K562 (cell line): Measurements from ENCODE around the gene SLC26A1. TPM values are rescaled to one million over a fixed set of nuclear protein-coding genes. Genes with fewer than 3 reads are reported as not detected.

Source experiments
- BACH1 ChIP-seq: fragments of 200-800 bp; sonication (Bioruptor generic); IDR thresholded peaks from 2 replicates; pipeline ENCODE4 v1.6.1; 2016; ENCODE audit warnings: missing genetic modification characterization, missing compliant biosample characterization
- BRCA1 ChIP-seq, 2 experiments: fragments of 450-650 bp in 1 of 2; sonication (generic) in 1 of 2; formaldehyde crosslinking in 1 of 2; IDR thresholded peaks; 2 replicates each; pipeline versions ENCODE4 v1.5.0 to v1.6.1; 2017 to 2020; ENCODE audit warnings: mild to moderate bottlenecking in 1 of 2, missing genetic modification reagents in 1 of 2
- CCNT2 ChIP-seq: IDR thresholded peaks from 2 replicates; pipeline ENCODE4 v1.6.1; 2011; ENCODE audit warnings: borderline replicate concordance, low read depth, mild to moderate bottlenecking, moderate library complexity, mixed read lengths, low read length; ENCODE audit not compliant: insufficient read length; ENCODE audit errors: extremely low read depth
- FOS ChIP-seq: IDR thresholded peaks from 3 replicates; pipeline ENCODE4 v1.6.1; 2011; ENCODE audit not compliant: insufficient read length; ENCODE audit errors: extremely low read depth
- IFI16 ChIP-seq: fragments of 250-450 bp; sonication (Bioruptor Pico); IDR thresholded peaks from 2 replicates; pipeline ENCODE4 v2.1.2; 2022; ENCODE audit warnings: mild to moderate bottlenecking, inconsistent platforms
- KDM5B ChIP-seq: fragments of 200-600 bp; sonication (generic); IDR thresholded peaks from 2 replicates; pipeline ENCODE4 v1.6.1; 2012; ENCODE audit warnings: low read depth, mild to moderate bottlenecking, moderate library complexity, low read length, control low read depth, inconsistent platforms; ENCODE audit not compliant: insufficient replicate concordance
- MECOM ChIP-seq: fragments of 250-450 bp; sonication (Bioruptor Pico); IDR thresholded peaks from 2 replicates; pipeline ENCODE4 v1.8.0; 2022; ENCODE audit warnings: inconsistent platforms
- MIER1 ChIP-seq: fragments of 450-650 bp; IDR thresholded peaks from 2 replicates; pipeline ENCODE4 v1.6.1; 2016; ENCODE audit warnings: antibody characterized with exemption, mild to moderate bottlenecking, low read depth
- MTA3 ChIP-seq: fragments of 450-650 bp; formaldehyde crosslinking; IDR thresholded peaks from 2 replicates; pipeline ENCODE4 v1.6.1; 2017; ENCODE audit warnings: mild to moderate bottlenecking, borderline replicate concordance
- PBX2 ChIP-seq, 2 experiments: IDR thresholded peaks in 1 of 2; conservative IDR thresholded peaks in 1 of 2; 2 replicates each; pipeline ENCODE4 v1.6.1; 2016; ENCODE audit warnings: low read depth in 2 of 2, mild to moderate bottlenecking in 1 of 2, missing compliant biosample characterization in 1 of 2, missing genetic modification characterization in 1 of 2, moderate library complexity in 1 of 2
- POLR2H ChIP-seq: IDR thresholded peaks from 2 replicates; pipeline ENCODE4 v1.6.1; 2016; ENCODE audit warnings: missing genetic modification characterization, low read depth, mild to moderate bottlenecking, control low read depth, missing compliant biosample characterization, moderate library complexity
- POU5F1 ChIP-seq: fragments of 150-350 bp; IDR thresholded peaks from 2 replicates; pipeline ENCODE4 v1.6.1; 2014; ENCODE audit warnings: borderline replicate concordance, low read length, low read depth, mild to moderate bottlenecking; ENCODE audit not compliant: partially characterized antibody
- PURB ChIP-seq: sonication (generic); formaldehyde crosslinking; IDR thresholded peaks from 2 replicates; pipeline ENCODE4 v1.9.0; 2021; ENCODE audit warnings: low read depth, mild to moderate bottlenecking, missing genetic modification reagents
- TAL1 ChIP-seq: fragments of 450-650 bp; IDR thresholded peaks from 2 replicates; pipeline ENCODE4 v1.6.1; 2016; ENCODE audit warnings: mild to moderate bottlenecking
- ZEB2 ChIP-seq: fragments of 450-650 bp; IDR thresholded peaks from 2 replicates; pipeline ENCODE4 v1.6.1; 2016
- ZNF175 ChIP-seq: fragments of 200-800 bp; sonication (Bioruptor generic); IDR thresholded peaks from 2 replicates; pipeline ENCODE4 v1.6.1; 2016; ENCODE audit warnings: low read depth, mild to moderate bottlenecking, missing genetic modification characterization, missing compliant biosample characterization
- ZNF23 ChIP-seq: fragments of 250-450 bp; sonication (Bioruptor Pico); IDR thresholded peaks from 2 replicates; pipeline ENCODE4 v1.4.0; 2020; ENCODE audit warnings: mild to moderate bottlenecking
- polyA plus RNA-seq, 8 experiments: library from polyadenylated mRNA; depleted of rRNA in 4 of 8; stranded (reverse) in 5 of 8; unstranded in 3 of 8; fragments of >200 nt; fragmentation: Nextera tagmentation in 2 of 8; fragmentation: Illumina TruSeq in 1 of 8; extraction: Ambion mirVana in 2 of 8; extraction: Trizol in 1 of 8; gene quantifications; 2 replicates each; pipeline versions ENCODE4 v1.2.1 to v1.2.3, GENCODE V29; 2011 to 2014; ENCODE audit warnings: inconsistent platforms in 1 of 8, missing spikeins in 1 of 8
- total RNA-seq, 7 experiments: library from RNA; depleted of rRNA in 6 of 7; stranded (reverse); fragments of >200 nt in 6 of 7; fragmentation: Illumina TruSeq in 2 of 7; extraction: Trizol in 2 of 7; gene quantifications; 2 replicates each; pipeline versions ENCODE4 v1.2.1 to v1.2.3, GENCODE V29; 2011 to 2021; ENCODE audit warnings: low replicate concordance in 1 of 7
- TF ChIP-seq, protein P1 (sequence below): fragments of 150-350 bp; IDR thresholded peaks from 2 replicates; pipeline ENCODE4 v1.6.1; 2014; ENCODE audit warnings: low read depth, mild to moderate bottlenecking, low read length, borderline replicate concordance
- TF ChIP-seq, protein P2 (sequence below): sonication (generic); formaldehyde crosslinking; IDR thresholded peaks from 2 replicates; pipeline ENCODE4 v1.8.0; 2022; ENCODE audit warnings: mild to moderate bottlenecking, missing genetic modification reagents

Gene SLC26A1
- total and polyA plus RNA-seq, 9 of the 15 experiments (the other 6 are each of a cell fraction or from before 2014, with no cell fraction given), result 0.11 to 4.2 (median 0.95) TPM

- TF ChIP-seq CCNT2 (peak; percentile 79), MECOM (CRISPR knock-in tag) (no peak), BRCA1 (IDR thresholded peaks at IDR 0.05) (no peak), BRCA1 (CRISPR knock-in tag; IDR thresholded peaks at IDR 0.05) (no peak), ZEB2 (no peak), MTA3 (peak; percentile 43; the same call in 1 of the 2 replicates), PURB (CRISPR knock-in tag) (no peak), POLR2H (no peak), ZNF175 (no peak), MIER1 (no peak), PBX2 (CRISPR knock-in tag; IDR thresholded peaks at IDR 0.05; ENCODE audit: low read depth) (no peak), PBX2 (tag; conservative IDR thresholded peaks at IDR 0.05; ENCODE audit: low read depth) (no peak), KDM5B (peak; percentile 26), TAL1 (no peak), ZNF23 (CRISPR knock-in tag) (no peak), POU5F1 (no peak), IFI16 (no peak), BACH1 (no peak), FOS (no peak)
- TF ChIP-seq, protein P1, sequence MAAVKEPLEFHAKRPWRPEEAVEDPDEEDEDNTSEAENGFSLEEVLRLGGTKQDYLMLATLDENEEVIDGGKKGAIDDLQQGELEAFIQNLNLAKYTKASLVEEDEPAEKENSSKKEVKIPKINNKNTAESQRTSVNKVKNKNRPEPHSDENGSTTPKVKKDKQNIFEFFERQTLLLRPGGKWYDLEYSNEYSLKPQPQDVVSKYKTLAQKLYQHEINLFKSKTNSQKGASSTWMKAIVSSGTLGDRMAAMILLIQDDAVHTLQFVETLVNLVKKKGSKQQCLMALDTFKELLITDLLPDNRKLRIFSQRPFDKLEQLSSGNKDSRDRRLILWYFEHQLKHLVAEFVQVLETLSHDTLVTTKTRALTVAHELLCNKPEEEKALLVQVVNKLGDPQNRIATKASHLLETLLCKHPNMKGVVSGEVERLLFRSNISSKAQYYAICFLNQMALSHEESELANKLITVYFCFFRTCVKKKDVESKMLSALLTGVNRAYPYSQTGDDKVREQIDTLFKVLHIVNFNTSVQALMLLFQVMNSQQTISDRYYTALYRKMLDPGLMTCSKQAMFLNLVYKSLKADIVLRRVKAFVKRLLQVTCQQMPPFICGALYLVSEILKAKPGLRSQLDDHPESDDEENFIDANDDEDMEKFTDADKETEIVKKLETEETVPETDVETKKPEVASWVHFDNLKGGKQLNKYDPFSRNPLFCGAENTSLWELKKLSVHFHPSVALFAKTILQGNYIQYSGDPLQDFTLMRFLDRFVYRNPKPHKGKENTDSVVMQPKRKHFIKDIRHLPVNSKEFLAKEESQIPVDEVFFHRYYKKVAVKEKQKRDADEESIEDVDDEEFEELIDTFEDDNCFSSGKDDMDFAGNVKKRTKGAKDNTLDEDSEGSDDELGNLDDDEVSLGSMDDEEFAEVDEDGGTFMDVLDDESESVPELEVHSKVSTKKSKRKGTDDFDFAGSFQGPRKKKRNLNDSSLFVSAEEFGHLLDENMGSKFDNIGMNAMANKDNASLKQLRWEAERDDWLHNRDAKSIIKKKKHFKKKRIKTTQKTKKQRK, result no peak
- TF ChIP-seq, protein P2, sequence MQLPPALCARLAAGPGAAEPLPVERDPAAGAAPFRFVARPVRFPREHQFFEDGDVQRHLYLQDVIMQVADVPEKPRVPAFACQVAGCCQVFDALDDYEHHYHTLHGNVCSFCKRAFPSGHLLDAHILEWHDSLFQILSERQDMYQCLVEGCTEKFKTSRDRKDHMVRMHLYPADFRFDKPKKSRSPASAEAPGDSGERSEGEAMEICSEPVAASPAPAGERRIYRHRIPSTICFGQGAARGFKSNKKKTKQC (CRISPR knock-in tag), result no peak
Measured at GRCh38 chr4:997375-998071, 4.3 kb upstream of the SLC26A1 start (continued).
